ENCODE results near the gene TMEM108. TPM values are rescaled to one million over a fixed set of nuclear protein-coding genes. Genes with fewer than 3 reads are reported as not detected.

Gene TMEM108
- total RNA-seq, 2 donors from 2014 or later: 1.6 TPM; not detected in 1

- no peaks in the 10 kb centered on the region for H3K36me3 ChIP-seq (replicated peaks in 1 of 2; ENCODE audit: insufficient read depth in 1 of 2, low read depth in 2 of 2)
- intact Hi-C loops (cut with DNase I): no loop called here
Measured at GRCh38 chr3:133181392-133182150, 143.4 kb downstream of the TMEM108 start.

GRCh38 chr3:133187870-133188379 lies 149.7 kb downstream of the TMEM108 start:
- no peak for TF ChIP-seq POLR2A (IDR thresholded peaks at IDR 0.05)
- no peak for TF ChIP-seq CTCF (IDR thresholded peaks at IDR 0.05)
- intact Hi-C loops (cut with DNase I): no loop called here
- WGBS, 2 donors: 56 to 58% methylated on average over 4 of the region's 4 CpGs
- H3K27ac ChIP-seq: no peak overlapping the region
- H3K27me3 ChIP-seq: no peaks in the 10 kb centered on the region
- no peak overlapping the region for H3K4me3 ChIP-seq
- no peaks in the 10 kb centered on the region for H3K4me1 ChIP-seq
- H3K36me3 ChIP-seq (replicated peaks in 1 of 2; ENCODE audit: insufficient read depth in 1 of 2, low read depth in 2 of 2): no peaks in the 10 kb centered on the region
- no peak for ATAC-seq
- no peaks in the 10 kb centered on the region for H3K9me3 ChIP-seq
- DNase-seq: no peak

More at GRCh38 chr3:133181392-133182150, 143.4 kb downstream of the TMEM108 start:
- WGBS, 2 donors: 70 to 75% methylated on average over 2 of the region's 2 CpGs
- Histone ChIP-seq H3K4me1 (no peaks in the 10 kb centered on the region), H3K9me3 (no peaks in the 10 kb centered on the region), H3K4me3 (no peak overlapping the region), H3K27me3 (no peaks in the 10 kb centered on the region), H3K27ac (no peak overlapping the region)
- ATAC-seq: no peak
- no peak for TF ChIP-seq POLR2A (IDR thresholded peaks at IDR 0.05)
- no peak for TF ChIP-seq CTCF (IDR thresholded peaks at IDR 0.05)
- DNase-seq: no peak

GRCh38 chr3:133188996-133189395 lies 150.8 kb downstream of the TMEM108 start:
- H3K4me3 ChIP-seq: no peak overlapping the region
- H3K27ac ChIP-seq: no peak overlapping the region
- DNase-seq: no peak
- ATAC-seq: no peak
- H3K27me3 ChIP-seq: no peaks in the 10 kb centered on the region
- TF ChIP-seq POLR2A (IDR thresholded peaks at IDR 0.05) (no peak), CTCF (IDR thresholded peaks at IDR 0.05) (no peak)
- no peaks in the 10 kb centered on the region for H3K9me3 ChIP-seq
- 46 to 64% methylated on average over 1 of the region's 1 CpG for WGBS, 2 donors
- no peaks in the 10 kb centered on the region for H3K36me3 ChIP-seq (replicated peaks in 1 of 2; ENCODE audit: insufficient read depth in 1 of 2, low read depth in 2 of 2)
- intact Hi-C loops (cut with DNase I): no loop called here
- H3K4me1 ChIP-seq: no peaks in the 10 kb centered on the region

DNA sequence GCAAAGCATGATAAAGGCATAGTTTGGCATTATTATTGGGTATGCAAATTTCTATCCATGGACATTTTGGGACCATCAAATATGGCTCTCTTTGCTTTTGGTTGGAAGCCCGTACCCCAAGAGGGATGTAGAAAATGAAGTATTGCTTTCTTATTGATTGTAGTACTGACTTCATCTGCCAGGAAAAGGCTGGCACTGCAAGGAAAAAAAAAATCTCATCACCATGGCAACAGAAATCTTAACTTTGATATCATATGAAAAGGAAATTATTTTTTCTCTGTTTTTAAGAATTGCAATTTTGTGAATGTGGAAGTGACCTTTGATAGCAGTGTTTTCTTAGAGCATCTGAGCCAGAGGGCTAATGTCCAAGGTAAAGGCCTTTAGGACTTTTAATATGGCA lies 151.7 kb downstream of the TMEM108 start:
- no peaks in the 10 kb centered on the region for H3K36me3 ChIP-seq (replicated peaks in 1 of 2; ENCODE audit: insufficient read depth in 1 of 2, low read depth in 2 of 2)
- ATAC-seq (no peak), DNase-seq (no peak)
- no peaks in the 10 kb centered on the region for H3K9me3 ChIP-seq
- no peaks in the 10 kb centered on the region for H3K27me3 ChIP-seq
- TF ChIP-seq CTCF (IDR thresholded peaks at IDR 0.05) (no peak), POLR2A (IDR thresholded peaks at IDR 0.05) (no peak)
- intact Hi-C loops (cut with DNase I): no loop called here
- no peaks in the 10 kb centered on the region for H3K4me1 ChIP-seq
- no peak overlapping the region for H3K27ac ChIP-seq
- 57 to 86% methylated on average over 1 of the region's 1 CpG for WGBS, 2 donors
- H3K4me3 ChIP-seq: no peak overlapping the region

DNA sequence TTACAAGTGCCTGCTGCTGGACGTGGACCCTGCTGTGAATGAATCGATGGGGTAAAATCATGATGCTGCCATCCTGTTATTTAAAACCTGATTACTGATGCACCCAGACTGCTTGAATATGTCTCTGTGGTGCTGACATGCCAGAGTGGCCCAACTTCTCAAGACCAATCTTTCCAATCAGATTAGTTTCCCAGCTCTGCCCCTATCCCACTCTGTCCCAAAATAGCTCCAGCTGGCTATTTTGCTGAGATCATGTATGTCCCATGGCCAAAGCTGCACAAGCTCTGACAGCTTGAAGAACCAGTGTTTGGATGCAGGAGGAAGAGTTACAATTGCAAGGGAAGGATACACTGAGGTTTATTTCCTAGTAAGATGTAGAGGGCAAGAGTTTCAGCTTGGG lies 153.6 kb downstream of the TMEM108 start:
- no peaks in the 10 kb centered on the region for H3K9me3 ChIP-seq
- no peaks in the 10 kb centered on the region for H3K27me3 ChIP-seq
- TF ChIP-seq POLR2A (IDR thresholded peaks at IDR 0.05) (no peak), CTCF (IDR thresholded peaks at IDR 0.05) (no peak)
- H3K27ac ChIP-seq: no peak overlapping the region
- intact Hi-C loops (cut with DNase I): no loop called here
- WGBS, 2 donors: 67 to 78% methylated on average over 2 of the region's 2 CpGs
- H3K36me3 ChIP-seq (replicated peaks in 1 of 2; ENCODE audit: insufficient read depth in 1 of 2, low read depth in 2 of 2): no peaks in the 10 kb centered on the region
- no peaks in the 10 kb centered on the region for H3K4me1 ChIP-seq
- ATAC-seq (no peak), DNase-seq (no peak)
- H3K4me3 ChIP-seq: no peak overlapping the region

Data from body of pancreas (tissue), 4 donors.